ENCODE results near the gene ZSWIM8.
A peak's percentile ranks its signal among the peaks of the same experiment; 100 is the strongest.

ZSWIM8 gene

DNA sequence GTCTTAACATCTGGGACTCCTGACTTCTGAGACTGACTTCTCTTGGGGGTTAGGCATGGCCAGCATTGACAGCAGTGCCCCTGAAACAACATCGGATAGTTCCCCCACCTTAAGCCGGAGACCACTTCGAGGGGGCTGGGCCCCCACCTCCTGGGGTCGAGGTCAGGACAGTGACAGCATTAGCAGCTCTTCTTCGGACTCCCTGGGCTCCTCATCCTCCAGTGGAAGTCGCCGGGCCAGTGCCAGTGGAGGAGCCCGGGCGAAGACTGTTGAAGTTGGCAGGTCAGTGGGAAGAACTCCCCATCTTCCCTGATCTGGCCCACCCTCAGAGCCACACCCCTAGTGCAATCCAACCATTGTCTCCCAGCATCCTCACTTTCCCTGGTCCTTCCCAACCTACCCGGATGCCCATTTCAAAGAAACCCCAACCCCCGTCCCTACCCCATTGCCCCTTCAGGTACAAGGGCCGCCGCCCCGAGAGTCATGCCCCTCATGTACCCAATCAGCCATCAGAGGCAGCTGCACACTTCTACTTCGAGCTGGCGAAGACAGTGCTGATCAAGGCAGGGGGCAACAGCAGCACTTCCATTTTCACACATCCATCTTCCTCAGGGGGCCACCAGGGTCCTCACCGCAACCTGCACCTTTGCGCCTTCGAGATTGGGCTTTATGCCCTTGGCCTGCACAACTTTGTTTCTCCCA lies 12.1 kb downstream of the ZSWIM8 start:
- DNase-seq: no peak

DNA sequence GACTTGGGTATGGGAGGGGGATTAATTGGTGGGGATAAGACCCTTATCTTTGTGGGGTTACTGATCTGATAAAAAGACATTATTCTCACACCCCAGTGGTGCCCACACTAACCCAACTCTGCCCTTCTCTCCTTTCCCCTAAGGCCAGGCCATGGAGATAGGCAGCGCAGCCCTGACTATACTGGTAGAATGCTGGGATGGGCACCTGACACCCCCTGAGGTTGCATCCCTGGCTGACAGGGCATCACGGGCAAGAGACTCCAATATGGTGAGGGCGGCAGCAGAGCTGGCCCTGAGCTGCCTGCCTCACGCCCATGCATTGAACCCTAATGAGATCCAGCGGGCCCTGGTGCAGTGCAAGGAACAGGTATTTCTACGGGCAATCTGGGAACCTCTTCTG lies 12.7 kb downstream of the ZSWIM8 start:
- DNase-seq: no peak

DNA sequence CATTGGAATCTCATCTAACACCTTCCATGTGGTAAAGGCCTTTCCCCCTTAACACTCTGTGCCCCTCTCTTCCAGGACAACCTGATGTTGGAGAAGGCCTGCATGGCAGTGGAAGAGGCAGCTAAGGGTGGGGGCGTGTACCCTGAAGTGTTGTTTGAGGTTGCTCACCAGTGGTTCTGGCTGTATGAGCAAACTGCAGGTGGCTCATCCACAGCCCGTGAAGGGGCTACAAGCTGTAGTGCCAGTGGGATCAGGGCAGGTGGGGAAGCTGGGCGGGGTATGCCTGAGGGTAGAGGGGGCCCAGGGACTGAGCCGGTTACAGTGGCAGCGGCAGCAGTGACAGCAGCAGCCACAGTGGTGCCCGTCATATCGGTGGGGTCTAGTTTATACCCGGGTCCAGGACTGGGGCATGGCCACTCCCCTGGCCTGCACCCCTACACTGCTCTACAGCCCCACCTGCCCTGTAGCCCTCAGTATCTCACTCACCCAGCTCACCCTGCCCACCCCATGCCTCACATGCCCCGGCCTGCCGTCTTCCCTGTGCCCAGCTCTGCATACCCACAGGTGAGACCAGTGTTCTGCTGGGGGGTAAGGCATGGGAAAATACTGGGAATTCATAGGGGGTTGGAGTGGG lies 13.6 kb downstream of the ZSWIM8 start:
- DNase-seq: no peak

DNA sequence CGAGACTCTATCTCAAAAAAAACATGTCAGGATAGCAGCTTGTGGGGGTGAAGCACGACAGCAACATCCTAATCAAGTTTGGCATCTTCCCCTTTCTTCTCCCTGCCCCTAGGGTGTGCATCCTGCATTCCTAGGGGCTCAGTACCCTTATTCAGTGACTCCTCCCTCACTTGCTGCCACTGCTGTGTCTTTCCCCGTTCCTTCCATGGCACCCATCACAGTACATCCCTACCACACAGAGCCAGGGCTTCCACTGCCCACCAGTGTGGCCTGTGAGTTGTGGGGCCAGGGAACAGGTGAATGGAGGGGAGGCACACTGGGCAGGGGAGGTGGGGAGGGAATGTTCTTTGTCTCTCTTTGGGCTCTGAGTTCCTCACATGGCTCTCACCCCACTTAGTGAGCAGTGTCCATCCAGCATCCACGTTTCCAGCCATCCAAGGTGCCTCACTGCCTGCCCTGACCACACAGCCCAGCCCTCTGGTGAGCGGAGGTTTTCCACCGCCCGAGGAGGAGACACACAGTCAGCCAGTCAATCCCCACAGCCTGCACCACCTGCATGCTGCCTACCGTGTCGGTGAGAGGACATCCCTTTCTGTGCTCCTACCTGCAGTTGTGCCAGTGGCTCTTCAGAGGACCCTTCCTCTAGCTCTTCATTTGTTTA lies 14.6 kb downstream of the ZSWIM8 start:
- no peak for DNase-seq

DNA sequence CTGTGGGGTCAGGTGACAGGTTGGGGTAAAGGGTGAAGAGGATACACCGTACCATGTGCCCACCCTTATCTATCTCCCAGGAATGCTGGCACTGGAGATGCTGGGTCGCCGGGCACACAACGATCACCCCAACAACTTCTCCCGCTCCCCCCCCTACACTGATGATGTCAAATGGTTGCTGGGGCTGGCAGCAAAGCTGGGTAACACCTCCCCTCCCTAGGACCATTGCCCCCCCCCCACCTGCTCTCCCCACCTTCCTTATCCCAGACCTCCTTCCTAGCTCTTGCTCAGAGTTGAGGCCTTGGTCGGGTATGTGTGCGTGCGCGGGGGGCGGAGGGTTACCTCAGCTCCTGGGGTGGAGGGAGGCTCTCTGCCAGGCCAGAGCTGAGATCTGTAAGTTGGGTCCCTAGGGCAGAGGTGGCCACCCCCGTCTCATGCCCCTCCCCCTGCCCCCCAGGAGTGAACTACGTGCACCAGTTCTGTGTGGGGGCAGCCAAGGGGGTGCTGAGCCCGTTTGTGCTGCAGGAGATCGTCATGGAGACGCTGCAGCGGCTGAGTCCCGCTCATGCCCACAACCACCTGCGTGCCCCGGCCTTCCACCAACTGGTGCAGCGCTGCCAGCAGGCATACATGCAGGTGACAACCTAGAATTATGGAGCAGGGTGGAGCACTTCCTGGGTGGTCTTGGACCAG lies 15.3 kb downstream of the ZSWIM8 start:
- DNase-seq: no peak

DNA sequence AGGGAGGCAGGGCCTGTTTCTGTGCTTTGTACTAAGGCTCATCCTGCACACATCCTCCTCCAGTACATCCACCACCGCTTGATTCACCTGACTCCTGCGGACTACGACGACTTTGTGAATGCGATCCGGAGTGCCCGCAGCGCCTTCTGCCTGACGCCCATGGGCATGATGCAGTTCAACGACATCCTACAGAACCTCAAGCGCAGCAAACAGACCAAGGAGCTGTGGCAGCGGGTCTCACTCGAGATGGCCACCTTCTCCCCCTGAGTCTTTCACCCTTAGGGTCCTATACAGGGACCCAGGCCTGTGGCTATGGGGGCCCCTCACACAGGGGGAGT lies 15.8 kb downstream of the ZSWIM8 start:
- DNase-seq: no peak

DNA sequence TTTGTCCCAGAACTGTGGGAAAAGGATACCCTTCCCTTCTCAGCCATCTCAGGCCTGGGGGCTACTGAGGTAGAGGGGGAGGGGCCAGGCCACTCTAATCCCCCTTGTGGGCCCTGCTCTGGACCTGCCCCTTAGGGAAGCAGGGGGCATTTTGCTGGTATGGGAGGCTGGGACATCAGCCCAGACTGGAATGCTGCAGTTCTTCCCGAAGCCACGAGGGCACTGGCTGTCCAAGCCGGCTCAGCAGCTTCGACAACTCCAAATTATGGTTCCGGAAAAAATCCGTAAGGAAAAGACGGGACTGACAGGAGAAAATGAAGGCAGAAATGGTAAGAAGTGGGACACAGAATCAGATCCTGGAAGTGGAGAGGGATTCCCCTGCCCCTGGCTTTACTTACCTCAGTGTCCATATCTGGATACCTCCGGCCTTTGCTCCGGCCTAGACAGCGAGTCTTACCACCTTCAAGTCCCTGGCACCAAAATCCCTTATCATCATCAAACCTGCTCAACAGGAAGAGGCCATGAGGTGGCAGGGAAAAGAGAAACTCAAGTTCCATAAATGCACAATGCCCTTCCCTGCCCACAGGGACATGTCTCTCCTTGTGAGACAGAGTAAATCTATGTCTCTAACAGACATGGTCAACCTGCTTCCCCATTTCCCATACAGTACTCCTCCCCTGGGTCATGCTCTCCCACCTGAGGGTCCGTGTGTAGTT lies 17.0 kb downstream of the ZSWIM8 start:
- DNase-seq: no peak

DNA sequence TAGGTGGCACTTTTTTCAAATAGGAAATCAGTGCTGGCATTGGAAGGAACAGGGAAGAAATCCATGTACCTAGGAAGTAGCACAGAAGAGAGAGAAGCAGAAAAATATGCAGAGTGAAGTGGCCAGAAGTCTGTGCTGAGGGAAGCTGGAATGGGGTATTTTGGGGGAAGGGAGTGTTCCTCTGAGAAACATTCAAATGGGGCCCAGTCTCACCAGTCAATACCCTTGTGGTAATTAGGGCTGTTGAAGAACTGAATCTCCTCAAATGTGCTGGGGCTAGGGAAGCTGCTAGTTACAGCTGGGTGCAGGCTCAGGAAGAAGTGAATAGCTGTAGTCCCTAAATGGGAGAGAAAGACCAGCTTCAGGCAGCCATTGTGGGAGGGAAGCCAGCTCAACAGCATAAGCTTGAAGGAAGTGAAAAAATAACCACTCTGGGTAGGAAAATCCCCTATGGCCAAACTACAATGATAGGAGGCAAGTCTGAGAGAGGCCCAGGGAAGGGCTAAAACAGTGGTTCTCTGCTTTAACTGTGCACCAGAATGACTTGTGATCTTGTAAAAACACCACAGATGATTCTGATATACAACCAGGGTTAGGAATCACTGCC lies 18.4 kb downstream of the ZSWIM8 start:
- no peak for DNase-seq

DNA sequence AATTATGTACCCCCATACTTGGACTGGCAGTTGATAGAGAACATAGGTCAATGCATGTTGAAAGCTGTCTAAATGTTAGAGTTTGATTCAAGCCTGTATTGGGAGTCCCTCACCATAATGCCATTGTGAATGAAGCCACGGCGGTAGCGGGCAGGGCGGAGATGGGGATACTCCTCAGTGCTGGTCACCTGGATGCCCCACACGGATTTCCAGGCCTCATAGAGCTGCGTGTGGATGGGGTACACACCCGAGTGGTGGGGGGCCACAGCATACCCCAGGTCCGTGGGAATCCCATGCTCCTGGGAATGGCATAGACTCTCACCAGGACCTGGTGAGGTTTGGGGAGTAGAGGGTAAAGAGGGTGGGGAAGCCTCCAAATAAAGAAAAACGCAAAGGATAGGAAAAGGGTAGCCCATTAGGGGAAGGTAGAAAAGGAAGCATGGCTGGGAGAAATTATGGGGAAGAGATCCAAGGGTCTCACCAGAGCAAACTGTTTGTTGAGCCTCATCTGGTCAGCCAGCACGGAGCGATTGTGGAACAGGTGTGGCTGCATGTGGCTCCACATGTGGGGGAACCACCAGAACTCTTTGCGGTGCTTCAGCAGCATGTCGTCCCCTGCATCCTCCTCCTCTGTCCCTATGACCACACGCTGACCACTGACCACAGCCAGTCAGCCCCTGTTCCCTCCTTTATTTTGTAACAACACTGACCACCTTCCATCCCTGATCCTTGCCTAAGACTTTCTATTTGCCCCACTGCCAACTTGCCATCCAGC lies 21.0 kb downstream of the ZSWIM8 start:
- no peak for DNase-seq

DNA sequence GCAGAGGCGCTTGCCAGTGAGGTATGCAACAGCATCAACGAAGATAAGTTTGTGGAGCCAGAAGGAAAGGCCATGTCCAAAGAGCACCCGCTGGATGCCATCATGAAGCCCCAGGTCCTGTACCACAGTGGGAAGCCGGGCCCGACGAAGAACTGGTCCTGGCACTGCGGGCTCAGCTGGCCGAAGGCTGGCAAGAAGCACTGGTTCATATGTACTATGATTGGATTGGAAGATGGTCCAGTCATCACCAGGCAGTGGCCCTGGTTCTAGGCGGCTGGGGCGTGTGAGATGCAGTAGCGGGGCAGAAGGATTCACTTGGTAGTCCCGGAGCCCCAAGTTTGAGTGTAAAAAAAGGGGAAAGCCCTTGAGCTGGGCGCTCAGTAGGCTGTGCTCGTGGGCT lies 22.1 kb downstream of the ZSWIM8 start:
- DNase-seq: no peak

DNA sequence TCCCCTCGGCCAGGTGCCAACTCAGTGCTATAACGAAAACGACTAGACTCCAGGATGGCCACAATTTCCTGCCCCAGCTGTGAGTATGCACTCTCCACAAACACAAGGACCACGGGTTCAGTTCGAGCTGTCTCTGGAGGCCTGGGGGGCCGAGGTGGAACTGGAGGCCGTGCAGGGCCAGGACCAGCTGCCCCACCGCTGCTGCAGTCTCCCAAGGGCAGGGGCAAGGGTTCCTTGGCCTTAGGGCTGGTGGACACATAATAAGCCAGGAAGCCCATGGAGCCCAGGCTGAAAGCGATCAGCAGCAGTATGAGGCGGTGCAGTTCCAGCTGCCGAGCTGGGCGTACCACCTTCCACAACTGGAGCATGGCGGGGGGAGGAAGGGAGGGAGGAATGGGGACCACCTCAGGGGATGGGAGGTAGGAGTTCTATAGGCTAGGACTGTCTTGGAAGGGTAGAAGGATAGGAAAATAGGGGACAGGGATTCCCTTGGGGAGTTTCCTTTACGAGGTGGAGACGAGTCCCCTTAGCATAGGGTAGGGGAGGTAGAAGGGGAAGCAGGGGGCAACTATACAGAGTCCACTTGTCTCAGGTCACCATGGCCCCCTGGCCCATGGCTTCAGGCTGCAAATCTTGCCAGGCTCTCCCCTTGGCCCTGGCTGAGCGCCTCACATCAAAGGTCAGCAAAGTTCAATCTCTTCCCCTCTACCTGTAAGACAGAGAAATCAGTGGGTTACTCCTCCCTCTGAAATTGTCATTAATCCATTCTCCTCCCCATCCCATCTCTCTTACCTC lies 22.8 kb downstream of the ZSWIM8 start:
- DNase-seq: no peak

DNA sequence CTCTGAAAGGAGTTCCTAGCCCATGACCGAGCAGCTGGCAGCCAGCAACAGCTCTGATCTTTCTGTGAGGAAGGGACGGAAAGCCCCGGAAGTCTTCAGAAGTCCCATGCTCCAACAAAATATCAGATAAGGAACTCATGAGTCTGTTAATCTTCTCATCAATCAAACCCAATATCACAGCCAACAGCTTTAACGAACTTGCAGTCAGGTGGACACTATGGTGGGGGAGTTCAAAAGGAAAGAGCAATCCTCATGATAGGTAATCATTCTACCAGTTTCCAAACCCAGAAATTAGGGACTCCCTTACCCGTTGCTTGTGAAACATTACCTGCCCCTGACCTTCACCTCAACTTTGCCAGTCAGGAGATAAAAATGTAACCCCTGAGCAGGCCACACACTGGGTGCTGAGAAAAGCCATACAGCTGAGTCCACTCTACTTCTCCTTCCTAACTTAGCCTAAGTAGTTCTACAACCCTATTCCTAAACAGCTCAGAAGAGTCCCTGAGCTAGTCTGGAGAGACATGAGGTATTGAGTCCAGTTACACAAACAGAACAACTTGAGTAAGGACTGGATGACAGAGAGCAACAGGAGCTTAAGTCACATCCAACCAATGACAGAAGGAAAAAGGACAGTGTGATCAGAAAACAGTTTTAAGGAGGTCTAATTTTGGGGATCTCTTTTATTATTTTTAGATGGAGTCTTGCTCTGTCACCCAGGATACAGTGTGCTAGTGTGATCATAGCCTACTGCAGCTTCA lies 23.8 kb downstream of the ZSWIM8 start:
- no peak for DNase-seq

DNA sequence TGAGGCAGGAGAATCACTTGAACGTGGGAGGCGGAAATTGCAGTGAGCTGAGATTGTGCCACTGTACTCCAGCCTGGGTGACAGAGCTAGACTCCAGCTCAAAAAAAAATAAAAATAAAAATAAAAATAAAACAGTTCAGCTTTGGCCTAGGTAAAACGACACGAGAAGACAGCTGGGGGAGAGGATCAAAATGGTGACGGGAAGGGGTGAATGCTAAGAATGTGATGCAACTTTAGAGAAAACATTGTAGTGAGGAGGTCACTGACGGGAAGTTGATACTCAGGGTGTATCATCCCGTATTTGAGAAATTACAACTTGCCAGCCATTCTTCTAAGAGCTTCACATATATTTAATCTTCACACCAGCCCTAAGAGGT lies 24.9 kb downstream of the ZSWIM8 start:
- DNase-seq: no peak

DNA sequence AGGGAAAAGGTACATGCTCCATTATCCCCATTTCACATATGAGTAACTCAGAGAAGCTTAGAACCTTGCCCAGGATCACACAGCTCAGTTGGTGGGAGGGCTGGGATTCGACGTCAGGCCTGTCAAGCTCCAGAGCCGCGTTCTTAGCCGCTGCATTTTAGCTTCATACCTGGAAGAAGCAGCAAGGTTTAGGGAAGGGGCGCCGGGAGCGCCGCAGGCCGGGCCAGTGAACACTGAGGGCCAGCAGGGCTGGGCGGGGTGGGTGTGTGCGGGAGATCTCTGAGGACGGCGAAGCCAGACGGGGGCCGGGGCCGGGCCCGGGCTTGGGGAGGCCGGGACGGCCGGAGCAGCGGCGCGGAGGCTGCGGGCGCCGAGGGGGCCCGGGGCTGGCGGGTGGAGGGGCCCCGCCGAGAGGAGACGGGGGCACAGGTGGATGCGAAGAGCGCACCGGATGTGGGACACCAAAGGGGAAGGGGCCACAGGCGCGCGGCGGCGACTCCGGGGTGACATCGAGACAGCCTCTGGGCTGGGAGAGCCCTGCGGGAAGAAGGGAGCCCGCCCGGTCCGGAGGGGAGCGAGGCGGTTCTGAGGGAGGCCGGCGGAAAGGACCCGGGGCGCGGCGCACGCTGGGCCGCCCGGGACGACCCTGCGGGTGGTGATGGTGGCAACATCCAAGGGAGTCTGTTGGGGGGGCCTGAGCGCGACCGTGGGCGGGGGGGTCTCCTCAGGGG lies 25.5 kb downstream of the ZSWIM8 start:
- peak; percentile 51 for DNase-seq

DNA sequence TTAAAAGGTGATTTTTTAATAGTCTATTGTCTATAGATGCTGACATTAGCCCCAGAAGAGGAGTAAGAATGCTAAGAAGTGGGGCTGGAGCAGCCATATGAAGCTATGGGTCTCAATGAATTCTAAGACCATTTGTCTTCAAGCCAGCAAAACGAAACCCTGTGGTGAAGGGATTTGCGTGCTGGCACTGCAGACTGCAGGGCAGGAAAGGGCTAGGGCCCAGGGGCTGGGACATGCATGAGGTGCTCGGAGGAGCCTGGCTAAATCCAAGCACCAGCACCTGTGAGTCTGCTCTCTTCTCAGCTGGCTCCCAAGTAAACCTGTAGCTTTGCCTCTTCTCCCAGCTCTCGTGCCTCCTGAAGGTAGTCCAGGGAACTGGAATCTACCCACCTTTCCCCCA lies 27.3 kb downstream of the ZSWIM8 start:
- DNase-seq: no peak

DNA sequence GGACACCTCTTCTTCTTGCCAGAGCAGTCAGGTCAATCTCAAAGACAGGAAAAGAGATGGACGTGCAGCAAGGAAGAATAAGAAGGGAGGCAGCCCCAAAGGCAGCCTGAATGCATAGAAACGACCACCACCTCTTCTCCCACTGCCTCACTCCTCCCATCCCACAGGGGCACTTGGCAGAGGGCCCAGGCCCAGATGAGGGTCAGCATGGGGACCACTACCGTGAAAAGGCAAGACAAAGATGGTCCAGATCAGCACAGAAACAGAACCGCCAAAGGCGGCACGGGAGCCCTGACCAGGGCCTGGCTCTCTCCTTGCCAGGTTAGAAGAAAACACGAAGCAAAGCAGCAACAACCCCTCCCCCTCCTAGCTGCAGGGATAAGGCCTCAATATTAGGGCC lies 27.9 kb downstream of the ZSWIM8 start:
- no peak for DNase-seq

DNA sequence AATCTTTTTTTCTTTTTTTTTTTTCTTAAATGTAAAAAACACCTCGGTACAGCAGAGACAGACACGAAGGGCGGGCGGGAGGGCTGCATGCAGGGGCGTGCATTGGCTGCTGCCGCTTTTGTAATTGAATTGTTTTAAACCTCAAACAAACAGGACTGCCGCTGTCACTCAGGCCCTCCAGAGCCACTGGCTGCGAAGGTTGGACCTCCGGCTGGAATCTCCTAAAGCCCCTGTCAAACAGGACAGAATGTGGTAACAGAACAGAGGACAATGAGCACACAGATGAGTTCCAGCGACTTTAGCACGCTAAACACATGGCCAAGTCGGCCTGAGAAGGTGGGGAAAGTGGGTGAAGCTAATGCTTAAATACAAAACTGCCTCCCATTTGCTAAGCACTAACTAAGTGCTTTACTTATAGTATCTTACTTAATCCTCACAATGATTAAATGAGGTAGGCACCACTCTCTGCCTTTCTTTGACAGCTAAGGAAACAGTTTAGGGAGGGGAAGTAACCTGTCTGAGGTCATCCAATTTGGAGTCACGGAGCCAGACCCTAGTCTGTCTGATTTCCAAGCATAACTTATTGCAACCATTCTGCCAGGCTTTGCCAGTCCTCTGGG lies 29.0 kb downstream of the ZSWIM8 start:
- DNase-seq: no peak

DNA sequence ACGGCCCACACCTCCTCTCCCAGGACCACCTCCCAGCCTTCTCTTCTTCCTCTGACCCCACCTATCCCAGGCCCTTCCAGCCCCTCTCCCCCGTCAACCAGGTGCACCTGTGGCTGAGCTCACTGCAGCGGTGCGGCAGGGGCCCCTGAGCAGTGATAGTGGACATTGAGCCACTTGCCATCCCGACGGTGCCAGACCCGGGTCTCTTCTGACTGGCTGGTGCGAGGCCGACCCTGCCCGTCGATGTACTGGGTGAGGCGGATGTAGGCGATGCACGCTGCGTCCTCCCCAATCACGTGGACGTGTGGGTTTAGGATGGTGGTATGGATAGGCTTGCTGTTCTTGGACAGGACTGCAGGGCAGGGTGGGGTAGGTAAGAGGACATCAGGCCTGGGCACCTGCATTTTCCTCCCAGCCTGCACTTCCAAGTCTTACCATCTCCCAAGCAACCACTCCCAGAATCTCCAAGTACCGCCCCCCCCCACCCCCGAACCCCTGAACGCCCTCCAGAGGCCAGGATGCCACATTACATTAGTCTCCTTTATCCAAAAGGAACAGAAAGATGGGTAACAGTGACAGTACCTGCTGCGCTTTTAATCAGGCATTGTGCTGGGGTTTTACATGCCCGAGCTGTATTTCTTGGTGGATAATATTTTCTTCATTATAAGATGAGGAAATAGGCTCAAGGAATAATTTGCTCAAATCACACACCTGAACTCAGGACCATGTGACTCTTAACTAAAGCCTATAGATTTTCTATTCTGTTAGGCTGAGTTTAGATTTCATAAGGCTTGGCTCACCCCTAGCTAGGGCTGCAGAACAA lies 29.7 kb downstream of the ZSWIM8 start:
- peak; percentile 54 for DNase-seq

DNA sequence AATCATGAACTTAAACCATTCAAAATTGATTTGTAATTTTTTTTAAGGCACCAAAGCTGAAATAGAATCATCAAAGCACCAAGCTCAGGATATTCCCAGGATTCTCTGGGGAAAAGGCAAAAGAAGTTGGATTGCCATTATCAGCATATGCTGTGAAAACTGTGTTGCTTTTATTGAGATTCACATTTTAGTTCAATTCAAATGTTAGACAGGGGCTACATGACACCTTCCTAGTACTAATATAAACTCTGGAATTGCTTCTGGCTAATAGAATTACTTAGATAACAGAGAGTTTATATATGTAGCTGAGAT lies 30.3 kb downstream of the ZSWIM8 start:
- DNase-seq: no peak
